GM06990 (cell line): ENCODE data around the gene SKA3.

Experiments used
- DNase-seq: peaks from one replicate; pipeline ENCODE4 v3.0.0-alpha.2; 2011; ENCODE audit not compliant: insufficient read length; ENCODE audit errors: extremely low read depth
- H3K27me3 ChIP-seq: replicated peaks from 2 replicates; pipeline ENCODE4 v1.6.0; 2011; ENCODE audit warnings: low read length; ENCODE audit not compliant: control insufficient read depth, insufficient read depth
- H3K36me3 ChIP-seq: 2 replicates; pipeline ENCODE4 v1.5.1; 2011; ENCODE audit warnings: low read length; ENCODE audit not compliant: control insufficient read depth, insufficient read depth
- H3K4me3 ChIP-seq: replicated peaks from 2 replicates; pipeline ENCODE4 v1.5.1; 2011; ENCODE audit warnings: low read depth, mild to moderate bottlenecking, control low read depth, low read length
- TF ChIP-seq, protein P1 (sequence below): IDR thresholded peaks from 2 replicates; pipeline ENCODE4 v1.5.1; 2011; ENCODE audit warnings: low read length, control low read depth, mild to moderate bottlenecking, inconsistent platforms; ENCODE audit not compliant: insufficient read depth, poor library complexity, severe bottlenecking

Gene SKA3

DNA sequence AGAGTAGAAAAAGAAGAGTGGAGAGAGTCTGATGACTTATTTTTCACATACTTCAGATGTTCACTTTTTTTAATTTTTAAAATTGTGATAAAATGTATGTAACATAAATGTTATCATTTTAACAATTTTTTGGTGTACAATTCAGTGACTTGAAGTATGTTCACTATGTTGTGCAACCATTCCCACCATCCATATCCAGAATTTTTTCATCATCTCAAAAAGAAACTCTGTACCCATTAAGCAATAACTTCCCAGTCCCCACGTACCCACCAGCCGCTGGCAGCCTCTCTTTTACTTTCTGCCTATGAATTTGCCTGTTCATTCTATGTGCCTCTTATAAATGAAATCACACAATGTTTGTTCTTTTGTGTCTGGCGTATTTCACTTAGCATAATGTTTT lies 43.3 kb downstream of the SKA3 start:
- Histone ChIP-seq H3K4me3 (no peak overlapping the region), H3K27me3 (no peaks in the 10 kb centered on the region), H3K36me3 (no peaks in the 10 kb centered on the region)
- TF ChIP-seq, protein P1, sequence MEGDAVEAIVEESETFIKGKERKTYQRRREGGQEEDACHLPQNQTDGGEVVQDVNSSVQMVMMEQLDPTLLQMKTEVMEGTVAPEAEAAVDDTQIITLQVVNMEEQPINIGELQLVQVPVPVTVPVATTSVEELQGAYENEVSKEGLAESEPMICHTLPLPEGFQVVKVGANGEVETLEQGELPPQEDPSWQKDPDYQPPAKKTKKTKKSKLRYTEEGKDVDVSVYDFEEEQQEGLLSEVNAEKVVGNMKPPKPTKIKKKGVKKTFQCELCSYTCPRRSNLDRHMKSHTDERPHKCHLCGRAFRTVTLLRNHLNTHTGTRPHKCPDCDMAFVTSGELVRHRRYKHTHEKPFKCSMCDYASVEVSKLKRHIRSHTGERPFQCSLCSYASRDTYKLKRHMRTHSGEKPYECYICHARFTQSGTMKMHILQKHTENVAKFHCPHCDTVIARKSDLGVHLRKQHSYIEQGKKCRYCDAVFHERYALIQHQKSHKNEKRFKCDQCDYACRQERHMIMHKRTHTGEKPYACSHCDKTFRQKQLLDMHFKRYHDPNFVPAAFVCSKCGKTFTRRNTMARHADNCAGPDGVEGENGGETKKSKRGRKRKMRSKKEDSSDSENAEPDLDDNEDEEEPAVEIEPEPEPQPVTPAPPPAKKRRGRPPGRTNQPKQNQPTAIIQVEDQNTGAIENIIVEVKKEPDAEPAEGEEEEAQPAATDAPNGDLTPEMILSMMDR = no peak
- no peak for DNase-seq

DNA sequence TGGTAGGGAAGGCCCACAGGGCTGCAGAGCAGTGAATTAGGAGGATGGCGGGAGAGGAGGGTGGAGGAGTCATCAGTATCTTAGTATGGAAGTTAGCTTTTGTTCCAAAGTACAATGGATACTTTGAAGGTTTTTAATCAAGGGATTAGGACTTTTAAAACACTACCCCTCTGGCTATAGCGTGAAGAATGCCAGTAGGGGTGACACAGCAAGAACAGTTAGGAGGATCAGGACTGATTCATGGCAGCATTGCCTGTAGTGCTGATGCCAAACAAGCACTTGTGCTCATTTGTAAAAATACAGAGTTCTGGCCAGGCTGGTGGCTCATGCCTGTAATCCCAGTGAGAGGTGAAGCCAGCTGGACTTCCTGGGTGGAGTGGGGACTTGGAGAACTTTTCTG lies 46.2 kb downstream of the SKA3 start:
- no peaks in the 10 kb centered on the region for H3K27me3 ChIP-seq
- no peak overlapping the region for H3K4me3 ChIP-seq

DNA sequence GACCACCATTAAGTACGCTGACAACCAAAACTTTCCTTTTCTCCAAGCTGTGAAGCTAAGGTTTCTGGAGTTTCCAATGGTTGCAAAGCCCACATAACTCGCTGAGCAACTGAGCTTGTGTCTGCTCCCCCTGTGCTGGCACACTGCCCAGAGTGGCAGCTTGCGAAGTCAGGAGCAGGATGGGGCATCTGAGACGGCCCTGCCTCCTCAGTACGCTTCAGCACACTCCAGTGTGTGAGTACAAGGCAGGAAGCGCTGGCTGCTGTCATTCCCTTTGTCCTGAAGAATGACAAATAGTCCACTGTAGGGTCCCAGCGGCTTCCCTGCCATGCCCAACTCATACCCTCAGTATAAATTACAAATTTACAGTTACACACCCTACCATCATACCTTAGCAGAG lies 51.5 kb downstream of the SKA3 start:
- Histone ChIP-seq H3K36me3 (no peaks in the 10 kb centered on the region), H3K27me3 (no peaks in the 10 kb centered on the region), H3K4me3 (no peak overlapping the region)
- TF ChIP-seq, protein P1 = no peak
- DNase-seq = no peak

More for the DNA sequence above, 46.2 kb downstream of the SKA3 start:
- no peak for DNase-seq
- H3K36me3 ChIP-seq = no peaks in the 10 kb centered on the region
- TF ChIP-seq, protein P1 = no peak

DNA sequence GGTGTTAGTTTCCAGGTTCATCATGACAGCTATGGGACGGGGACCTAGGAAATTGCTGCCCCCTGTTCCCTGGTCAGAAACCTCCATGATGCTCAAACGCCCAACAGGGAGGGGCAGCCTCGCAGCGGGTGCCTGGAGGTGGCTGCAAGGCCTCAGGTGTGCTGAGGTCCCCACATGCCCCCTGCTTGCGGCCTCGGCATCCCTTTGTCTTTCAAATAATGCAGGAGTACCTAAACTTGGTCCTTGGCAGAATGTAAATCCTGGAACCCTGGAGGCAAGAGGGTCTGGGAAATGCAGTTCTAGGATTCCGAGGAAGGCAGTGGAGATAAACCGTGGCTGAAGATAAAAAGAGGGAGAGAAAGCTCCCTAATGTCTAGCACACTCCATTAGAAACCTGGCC lies 52.4 kb downstream of the SKA3 start:
- no peaks in the 10 kb centered on the region for H3K27me3 ChIP-seq
- no peaks in the 10 kb centered on the region for H3K36me3 ChIP-seq
- DNase-seq = no peak
- no peak overlapping the region for H3K4me3 ChIP-seq
- TF ChIP-seq, protein P1 = no peak

DNA sequence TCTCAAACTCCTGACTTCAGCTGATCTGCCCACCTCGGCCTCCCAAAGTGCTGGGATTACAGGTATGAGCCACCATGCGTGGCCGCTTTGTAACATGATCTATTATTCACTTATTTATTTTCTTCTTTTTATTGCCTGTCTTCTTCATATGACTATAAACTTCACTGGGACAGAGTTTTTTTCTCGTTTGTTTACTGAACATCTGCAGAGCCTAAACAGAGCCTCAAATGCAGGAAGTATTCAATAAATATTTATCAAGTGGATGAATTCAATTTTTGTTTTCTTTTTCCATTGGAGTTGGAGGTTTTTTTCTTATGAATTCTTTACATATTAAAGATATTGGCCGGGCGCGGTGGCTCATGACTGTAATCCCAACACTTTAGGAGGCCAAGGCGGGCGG lies 54.7 kb downstream of the SKA3 start:
- no peaks in the 10 kb centered on the region for H3K27me3 ChIP-seq
- H3K36me3 ChIP-seq = no peaks in the 10 kb centered on the region
- H3K4me3 ChIP-seq = no peak overlapping the region
- TF ChIP-seq, protein P1 = no peak
- no peak for DNase-seq

DNA sequence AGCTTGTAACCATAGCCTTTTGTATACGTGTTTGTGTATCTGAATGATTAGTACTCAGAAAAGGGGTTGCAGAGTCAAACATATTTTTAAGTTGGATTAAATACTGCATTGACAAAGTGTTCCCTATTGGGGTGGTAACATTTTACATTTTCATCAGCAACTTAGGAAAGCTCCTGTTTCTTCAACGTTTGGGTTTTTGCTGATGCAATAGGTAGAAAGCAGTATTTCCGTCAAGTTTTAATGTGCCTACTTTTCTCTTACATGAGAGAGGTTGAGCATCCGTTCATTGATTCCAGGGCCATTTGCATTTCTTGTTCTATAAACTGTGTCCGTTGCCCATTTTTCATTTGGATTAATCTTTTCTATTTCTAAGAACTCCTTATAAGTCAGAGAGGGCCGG lies 56.2 kb downstream of the SKA3 start:
- H3K4me3 ChIP-seq = no peak overlapping the region
- no peaks in the 10 kb centered on the region for H3K36me3 ChIP-seq
- DNase-seq = no peak
- TF ChIP-seq, protein P1 = no peak
- H3K27me3 ChIP-seq = no peaks in the 10 kb centered on the region
